GM20431 (cell line): ENCODE results near the gene COL21A1.

Experiments
- in situ Hi-C: fragments of 300-500 bp; cut with MseI, MboI; formaldehyde crosslinking; loops from one replicate; pipeline ENCODE4 v1.15.0; 2020; ENCODE audit warnings: low sequenced_read_pairs; ENCODE audit not compliant: unreplicated experiment

COL21A1 gene

DNA sequence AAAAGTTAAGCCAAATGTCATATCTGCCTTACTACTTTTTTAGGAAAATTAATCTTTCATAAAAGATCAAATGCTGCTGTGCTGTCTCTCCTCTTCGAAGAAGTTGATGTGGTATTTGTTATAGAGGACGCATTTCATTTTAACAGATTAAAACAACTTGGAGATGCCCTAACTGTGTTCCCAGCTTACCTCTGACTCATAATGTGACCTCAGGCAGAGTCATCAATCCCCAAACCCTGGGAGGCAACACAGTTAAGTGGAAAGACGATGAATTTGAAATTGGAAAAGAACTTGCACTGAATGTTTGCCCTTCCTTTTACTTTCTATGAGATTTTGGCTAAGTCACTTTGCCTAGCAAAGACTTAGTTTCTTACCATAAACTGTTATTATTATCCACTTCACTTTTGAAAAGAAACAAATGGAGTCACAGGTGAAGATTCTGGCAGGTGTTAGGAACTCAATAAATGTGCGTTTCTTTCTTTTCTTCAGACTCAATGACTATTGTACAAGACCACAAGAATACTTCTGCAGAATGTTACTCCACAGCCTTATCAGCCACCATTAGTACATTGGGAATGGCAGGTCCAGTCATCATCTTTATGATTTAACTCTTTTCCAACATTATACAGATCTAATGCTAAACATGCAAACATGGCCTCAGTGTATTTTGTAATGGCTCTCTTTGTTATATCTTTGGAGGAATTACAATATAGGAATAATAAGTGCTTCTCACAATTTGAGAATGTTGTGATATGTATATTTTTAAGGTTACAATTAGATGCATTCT is 102.6 kb downstream of the COL21A1 start:
- in situ Hi-C loops, result no loop called here

DNA sequence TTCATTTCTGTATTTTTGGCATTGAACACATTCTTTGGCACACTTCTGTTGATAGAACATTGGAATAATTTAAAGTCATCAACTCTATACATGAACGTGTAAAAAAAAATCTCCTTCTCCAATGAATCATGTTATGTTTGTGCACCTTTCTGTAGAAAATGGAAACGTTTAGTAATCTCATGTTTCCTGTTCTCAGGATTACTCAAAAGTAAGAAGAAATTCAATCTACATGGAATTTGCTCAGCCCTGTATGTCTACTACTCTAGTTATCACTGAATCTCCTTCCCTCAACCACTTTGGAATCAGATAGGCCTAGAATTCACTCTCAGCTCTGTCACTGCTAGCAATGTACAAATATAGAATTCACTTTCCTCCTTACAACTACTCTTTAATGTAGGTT is 103.6 kb downstream of the COL21A1 start:
- in situ Hi-C loops, result no loop called here

DNA sequence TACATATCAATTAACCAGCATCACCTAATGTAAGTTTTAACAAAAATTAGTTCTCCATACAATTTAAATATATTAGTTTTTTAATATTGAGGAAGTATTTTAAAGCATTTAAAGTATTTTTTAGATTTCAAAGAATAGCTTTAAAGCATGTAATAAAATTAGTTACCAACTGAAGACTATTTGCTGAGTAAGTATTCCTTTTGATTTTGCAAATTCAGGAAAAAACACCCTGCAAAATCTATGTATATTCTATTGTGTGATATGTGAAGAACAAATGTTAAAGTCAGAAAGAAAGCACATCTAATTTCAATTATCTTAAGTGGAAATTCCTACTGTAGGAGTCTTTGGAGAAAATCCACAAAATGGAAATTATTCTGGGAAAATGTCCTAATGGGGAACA is 107.3 kb downstream of the COL21A1 start:
- in situ Hi-C loops, result no loop called here

DNA sequence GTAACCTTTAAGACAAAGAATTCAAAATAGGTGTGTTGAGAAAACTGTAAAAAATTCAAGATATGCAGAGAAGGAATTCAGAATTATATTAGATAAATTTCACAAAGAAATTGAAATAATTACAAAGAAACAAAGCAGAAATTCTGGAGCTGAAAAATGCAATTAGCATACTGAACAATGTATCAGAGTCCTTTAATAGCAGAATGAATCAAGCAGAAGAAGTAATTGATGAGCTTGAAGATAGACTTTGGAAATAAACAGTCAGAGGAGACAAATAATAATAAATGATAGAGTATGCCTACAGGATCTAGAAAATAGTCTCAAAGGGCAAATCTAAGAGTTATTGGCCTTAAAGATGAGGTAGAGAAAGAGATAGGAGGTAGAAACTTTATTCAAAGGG is 131.7 kb downstream of the COL21A1 start:
- in situ Hi-C loops, result no loop called here

DNA sequence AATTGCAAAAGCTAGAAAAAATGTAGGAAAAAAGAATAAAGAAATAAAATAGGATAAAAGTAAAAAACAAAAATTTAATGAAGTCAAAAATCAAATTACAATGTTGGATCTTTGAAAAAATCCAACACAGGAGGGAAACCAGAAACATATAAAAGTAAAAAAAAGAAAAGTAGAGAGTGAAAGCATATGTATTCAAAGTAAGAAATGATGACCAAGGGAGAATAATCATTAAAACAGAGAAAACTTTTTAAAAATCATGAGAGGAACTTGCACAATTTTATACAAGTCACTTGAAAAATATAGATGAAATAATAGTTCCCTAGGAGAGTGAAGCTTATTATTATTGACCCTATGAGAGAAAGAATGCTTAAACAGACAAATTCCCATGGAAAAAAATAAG is 138.2 kb downstream of the COL21A1 start:
- in situ Hi-C loops, result no loop called here

DNA sequence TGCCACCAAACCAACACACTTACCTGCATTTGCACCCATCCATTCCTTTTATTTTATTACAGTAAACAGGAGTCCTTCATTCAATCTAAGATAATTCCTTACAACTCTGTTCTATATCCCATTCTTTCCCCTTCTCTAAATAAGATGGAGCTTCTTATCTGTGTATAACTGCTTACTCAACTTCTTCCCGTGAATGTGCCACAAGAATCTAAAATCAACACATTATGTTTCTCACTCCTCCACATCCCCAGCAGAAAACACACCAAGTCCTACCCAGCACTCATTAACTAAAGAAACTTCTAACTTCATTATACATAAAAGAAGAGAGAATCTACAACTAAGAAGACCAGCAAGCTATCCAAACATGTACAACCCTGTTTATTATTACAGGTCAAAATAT is 141.1 kb downstream of the COL21A1 start:
- in situ Hi-C loops, result no loop called here

DNA sequence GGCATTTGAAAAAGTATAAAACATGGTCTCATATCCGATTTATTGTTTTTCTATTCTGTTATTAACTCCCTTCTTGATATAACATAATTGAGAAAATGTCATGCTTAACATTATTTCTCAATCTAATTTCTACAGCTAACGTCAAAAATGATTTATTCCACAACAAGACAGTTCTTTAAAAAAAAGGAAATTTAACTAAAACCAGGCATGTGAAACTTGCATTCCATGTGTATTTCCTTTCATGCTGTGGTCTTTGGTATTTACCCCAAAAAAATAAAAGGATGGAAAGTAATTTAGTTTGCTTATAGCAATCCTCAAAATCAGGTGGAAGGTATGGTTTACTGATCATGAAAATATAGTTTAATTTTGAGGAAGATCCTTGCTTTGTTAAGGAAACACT is 142.8 kb downstream of the COL21A1 start:
- in situ Hi-C loops, result no loop called here

DNA sequence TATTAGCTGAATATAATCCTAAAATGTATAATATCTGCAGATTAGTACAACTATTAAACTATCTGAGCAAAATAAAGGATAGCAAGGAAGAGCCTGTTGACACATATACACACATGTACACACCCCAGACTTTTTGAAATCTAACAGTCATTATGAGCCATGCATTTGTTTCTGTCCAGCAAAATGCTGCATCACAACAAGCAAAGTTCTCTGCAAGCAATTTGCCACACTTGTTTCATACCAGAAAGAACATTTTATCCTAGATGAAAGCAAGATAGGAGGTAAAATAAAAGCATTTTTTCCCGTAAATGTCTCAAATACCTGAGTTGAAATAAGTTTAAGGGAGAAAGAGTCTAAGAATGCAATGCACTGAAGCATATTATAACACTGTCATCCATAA is 145.2 kb downstream of the COL21A1 start:
- in situ Hi-C loops, result no loop called here

DNA sequence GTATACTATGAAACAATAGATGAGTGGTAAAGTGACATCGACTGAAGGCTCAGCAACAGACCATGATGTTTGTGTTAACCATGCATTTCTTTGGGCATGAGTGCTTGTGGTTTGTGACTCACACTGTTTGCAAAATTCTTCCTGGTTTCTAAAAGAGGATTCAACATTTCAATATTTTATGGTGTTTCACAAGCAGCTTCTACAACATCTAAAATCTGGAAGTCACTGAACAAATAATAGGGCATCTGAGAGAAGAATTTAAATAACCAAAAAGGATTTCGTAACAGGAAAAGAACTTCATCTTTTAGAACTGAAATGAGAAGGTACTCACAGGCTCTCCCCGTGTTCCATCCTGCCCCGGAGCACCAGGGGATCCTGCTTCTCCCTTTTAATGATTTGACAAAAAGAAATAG is 146.2 kb downstream of the COL21A1 start:
- in situ Hi-C loops, result no loop called here

DNA sequence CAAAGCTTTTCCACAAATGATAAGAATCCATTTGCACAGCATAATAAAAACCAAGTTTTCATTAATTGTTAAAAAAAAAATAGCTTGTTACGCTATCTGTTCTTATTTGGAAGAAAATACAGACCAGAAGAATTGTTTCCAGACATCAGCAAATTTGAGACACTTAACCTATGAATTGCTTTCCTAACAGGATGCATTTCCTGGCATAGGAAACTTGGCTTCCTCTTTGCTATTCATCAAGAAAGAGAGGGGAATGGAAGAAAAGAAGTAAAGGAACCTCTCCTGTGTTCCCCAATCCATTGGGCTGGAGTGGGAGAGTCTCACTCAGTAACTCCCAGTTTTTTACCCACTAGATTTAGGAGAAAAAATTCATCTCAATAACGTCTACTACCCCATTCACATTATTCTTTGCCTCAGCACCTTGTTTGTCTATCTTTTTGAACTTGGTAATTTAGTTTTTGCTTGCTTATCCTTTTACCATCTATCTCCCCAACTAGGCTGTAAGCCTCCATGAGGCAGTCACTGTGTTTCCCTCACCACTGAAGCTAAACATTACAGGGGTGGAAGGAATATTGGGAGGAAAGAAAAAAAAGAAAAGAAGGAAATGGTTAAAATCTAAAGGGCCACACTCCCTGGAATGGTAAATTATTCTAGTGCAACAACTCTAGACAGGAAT is 150.3 kb downstream of the COL21A1 start:
- in situ Hi-C loops, result no loop called here

DNA sequence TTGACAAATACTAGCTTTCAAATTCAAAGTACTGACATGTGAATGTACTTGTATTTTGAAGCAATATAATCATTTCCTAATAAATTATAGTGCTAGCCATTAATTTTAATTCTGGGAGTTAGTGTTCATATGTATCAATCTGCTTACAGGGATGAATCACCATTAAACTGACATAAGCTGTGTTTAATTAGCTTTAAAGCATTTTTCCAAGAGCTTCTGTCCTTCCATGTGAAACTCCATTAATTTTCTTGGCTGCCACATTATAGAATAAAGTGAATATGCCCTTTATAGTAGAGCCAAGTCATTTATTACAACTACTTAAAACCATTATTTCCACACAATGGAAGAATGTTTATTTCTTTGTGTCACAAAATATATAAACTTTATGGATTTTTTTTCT is 150.8 kb downstream of the COL21A1 start:
- in situ Hi-C loops, result no loop called here

DNA sequence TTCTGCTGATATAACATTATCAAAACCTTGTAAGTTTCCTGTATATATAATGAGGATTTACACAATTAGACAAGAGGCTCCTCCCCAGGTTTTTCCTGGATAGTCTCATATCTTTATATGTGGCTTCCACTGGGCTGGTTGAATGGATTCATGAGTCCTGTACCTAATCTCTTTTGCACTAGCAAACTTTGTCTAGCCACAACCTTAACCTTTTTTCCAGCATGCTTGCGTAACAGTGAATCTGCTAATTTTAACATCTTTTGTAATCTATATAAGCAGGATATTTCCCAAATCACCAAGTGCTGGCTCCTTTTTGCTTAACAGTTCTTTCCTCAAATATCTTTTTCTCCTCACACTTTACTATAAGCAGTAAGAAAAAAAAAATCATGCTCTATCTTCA is 153.6 kb downstream of the COL21A1 start:
- in situ Hi-C loops, result no loop called here

DNA sequence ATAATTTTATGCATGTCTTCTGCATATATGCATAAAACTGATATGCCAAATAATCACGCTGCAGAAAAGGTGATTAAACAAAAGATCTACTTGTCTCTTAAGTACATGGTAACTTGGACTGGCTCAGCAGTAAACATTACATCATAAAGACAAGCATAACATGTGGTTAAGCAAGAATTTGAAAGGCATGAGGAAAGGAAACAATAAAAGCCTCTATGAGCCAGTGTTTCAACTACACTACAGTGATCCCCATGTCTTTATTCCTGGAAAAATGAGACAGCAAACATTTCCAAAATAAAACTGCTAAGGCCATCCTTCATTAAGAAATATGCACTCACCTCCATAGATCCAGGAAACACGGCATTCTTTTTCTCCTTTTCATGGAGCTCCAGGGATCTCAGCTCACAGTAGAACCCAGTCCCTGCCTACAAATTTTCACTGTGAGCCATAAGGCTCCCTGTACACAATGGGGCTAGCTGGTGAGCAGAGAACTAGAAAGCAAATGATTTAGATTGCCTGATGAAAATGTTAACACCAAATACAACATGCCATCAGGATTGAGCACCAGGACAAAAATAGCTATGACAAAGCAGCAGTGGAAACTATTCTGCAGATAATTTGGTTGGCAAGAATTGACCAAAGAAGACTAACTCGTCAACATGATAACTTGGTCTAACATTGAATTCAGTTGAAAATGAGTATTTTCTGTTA is 156.1 kb downstream of the COL21A1 start:
- in situ Hi-C loops, result no loop called here

DNA sequence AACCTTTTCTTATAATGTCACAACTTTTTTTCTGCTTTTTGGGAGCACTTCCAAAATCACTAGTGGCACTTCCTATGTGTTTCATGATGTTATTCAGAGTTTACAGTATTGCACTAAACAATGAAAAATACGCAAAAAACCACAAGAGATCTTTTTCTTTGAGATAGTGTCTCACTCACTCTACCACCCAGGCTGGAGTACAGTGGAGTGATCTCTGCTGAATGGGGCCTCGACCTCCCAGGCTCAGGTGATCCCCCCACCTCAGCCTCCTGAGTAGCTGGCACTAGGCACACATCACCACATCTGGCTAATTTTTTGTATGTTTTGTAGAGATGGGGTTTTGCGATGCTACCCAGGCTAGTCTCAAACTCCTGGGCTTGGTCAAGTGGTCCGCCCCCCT is 158.7 kb downstream of the COL21A1 start:
- in situ Hi-C loops, result no loop called here

DNA sequence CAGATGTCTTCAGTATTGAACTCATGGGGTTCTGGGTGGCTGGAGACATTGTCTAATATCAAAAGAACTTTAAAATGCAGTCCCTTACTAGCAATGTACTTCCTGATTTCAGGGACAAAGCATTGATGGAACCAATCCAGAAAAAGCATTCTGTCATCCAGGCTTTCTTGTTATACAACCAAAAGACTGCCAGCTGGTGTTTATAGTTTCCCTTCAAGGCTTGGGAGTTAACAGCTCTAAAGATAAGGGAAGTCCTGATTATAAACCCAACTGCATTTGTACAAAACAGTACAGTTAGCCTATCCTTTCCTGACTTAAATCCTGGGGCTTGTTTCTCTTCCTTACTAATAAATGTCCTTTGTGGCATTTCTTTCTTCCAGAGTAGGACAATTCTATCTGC is 160.0 kb downstream of the COL21A1 start:
- in situ Hi-C loops, result no loop called here

DNA sequence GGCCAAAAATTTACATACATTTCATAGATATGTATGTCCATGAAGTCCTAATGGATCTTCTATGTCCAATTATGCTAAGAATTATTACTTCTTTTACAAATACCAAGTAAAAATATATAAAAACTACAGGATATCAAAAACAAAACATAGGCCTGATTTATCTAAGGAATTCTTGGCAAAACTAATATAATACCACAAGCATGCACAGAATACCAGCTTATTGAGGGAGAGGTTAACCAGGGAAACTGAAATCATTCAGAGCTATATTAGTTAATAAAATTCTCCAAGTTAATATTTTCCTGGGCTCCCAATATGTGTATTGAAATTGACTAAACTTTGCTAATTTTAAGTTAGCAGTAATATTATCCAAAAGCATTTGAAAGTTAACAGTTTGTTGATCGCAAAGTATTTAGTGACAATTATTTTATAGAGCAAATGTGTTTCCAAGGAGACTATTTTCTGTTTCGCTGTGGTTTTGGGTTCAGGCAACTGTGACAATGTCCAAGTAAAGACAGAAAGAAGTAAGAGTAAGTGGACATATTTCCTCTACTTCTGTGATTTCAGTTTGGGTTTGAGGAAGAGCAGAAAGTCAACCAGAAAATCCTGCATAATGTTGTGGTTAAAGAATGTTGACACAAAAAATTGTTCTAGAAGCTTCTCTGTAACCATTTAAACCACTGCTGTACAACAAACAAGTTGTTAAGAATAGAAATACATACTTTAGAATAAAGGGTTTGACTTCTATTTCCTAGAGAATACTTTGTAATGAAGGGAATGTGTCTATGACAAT is 167.4 kb downstream of the COL21A1 start:
- in situ Hi-C loops, result no loop called here

DNA sequence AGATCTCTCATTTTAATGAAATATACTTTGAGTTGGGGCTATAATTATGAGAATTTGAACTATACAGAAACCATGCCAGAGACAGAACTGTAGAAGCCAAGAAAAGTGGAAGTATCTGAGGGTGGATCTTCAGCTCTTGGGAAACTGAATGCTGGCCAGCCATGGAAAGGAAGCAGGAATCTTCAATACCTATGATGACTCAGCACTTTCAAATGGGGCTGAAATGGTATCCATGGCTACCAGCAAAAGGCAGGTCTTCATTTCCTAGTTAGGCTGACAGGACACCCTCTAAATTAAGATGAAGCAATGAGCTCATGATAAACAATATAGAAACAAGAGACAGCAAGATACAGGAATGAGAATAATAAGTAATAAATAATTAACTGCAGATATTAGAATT is 171.3 kb downstream of the COL21A1 start:
- in situ Hi-C loops, result no loop called here

DNA sequence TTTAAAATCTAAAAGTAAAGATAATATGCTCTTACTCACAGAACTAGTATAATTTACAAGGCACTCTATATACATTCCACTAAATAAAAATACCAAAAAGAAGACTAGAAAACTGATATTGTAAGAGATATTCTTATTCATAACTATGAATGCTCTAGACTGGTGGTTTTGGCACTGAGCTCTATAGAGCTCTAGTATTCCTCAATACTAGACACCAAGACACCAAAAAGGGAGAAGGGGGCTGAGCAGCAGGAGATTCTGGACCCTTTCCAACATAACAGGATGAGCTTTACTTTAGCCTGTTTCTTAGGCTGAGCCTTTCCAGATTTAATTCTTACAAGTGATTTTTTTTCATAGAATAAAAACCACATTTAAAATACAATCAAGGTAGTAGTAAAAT is 173.6 kb downstream of the COL21A1 start:
- in situ Hi-C loops, result no loop called here

DNA sequence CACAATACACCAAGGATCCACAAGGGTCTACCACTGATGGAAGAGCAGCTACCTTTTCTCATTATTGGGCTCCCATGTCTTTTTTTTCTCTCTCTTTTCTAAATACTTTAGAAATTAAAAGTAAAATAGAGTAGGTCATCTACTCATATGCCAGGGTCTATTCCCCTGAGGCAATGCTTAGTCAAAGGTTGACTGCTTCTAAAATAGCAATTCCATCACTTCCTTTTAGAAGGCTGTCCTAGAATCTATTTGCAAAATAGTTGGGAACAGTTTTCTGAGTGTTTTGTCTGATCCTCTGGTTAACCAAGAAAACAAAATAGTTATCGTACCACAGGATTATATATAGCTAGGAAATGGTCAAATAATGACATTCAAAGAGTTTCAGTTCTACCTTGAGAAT is 174.1 kb downstream of the COL21A1 start:
- in situ Hi-C loops, result no loop called here

DNA sequence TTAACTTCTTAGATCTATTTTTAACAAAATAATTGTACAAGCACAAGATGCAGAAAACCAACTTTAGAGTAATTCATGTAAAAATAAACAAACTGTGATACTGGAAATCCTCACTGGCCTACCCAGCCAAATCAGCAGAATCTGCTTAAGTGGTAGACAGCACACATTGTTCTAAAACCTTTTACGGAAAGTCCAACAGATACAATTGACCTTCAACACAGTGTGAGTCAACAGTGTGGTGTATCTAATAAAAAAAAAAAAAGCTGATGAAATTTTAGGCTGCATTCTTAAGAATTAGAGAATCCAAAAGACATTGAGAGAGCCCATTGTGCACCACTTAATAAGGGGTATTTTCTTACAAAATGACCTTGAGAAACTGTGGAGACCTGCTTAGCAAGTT is 174.5 kb downstream of the COL21A1 start:
- in situ Hi-C loops, result no loop called here

DNA sequence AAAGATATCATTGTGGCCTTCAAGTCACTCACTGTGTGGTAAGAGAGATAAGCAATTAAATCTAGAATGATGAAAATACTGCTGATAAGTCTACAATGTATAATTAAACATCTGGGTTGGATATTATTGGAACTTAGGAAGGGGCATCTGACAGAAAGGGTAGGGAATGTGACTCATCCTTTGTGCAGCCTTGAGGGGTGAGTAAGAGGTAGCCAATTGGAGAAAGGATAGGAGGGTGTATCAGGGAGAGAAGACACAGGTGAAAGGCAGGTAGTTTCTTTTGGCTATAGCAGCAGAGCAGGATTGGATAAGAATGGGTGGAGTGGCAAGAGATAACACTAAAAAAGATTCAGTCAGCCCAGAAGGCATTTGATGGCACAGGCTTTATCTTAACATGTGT is 182.0 kb downstream of the COL21A1 start:
- in situ Hi-C loops, result no loop called here
